Bronchial epithelial cell (primary cell): ENCODE results near the gene PUM2. TPM values are rescaled to one million over a fixed set of nuclear protein-coding genes. Genes with fewer than 3 reads are reported as not detected.

Experiments used
- DNase-seq: peaks from one replicate; pipeline ENCODE4 v3.0.0-alpha.2; 2010; ENCODE audit warnings: low read depth
- FAIRE-seq: peaks from 2 replicates; lab custom pipeline; 2011; peaks lifted over from hg19 to GRCh38; lab: Jason Lieb, UNC
- H3K27me3 ChIP-seq: 2 replicates; pipeline ENCODE4 v1.5.1; 2011; ENCODE audit warnings: low read length; ENCODE audit not compliant: control insufficient read depth, insufficient read depth
- H3K36me3 ChIP-seq: 2 replicates; pipeline ENCODE4 v1.5.1; 2011; ENCODE audit warnings: low read length; ENCODE audit not compliant: control insufficient read depth, insufficient read depth
- H3K4me3 ChIP-seq: 2 replicates; pipeline ENCODE4 v1.5.1; 2011; ENCODE audit warnings: mild to moderate bottlenecking, low read depth, low read length, control low read depth
- CTCF ChIP-seq: IDR thresholded peaks from 2 replicates; pipeline ENCODE4 v1.5.1; 2011; ENCODE audit warnings: mild to moderate bottlenecking, moderate library complexity, low read length, control low read depth, inconsistent platforms; ENCODE audit not compliant: insufficient read depth, severe bottlenecking
- total RNA-seq: library from RNA; depleted of rRNA; stranded (reverse); fragments of >200 nt; gene quantifications from 2 replicates; pipeline ENCODE4 v1.2.1, GENCODE V29; 2014

Gene PUM2
- total RNA-seq, 1 donor from 2014 or later, result 43.7 TPM

GRCh38 chr2:20352230-20352578 is 1.6 kb upstream of the PUM2 start:
- H3K4me3 ChIP-seq, result no peak overlapping the region
- no peak for FAIRE-seq
- H3K36me3 ChIP-seq, result no peaks in the 10 kb centered on the region
- TF ChIP-seq CTCF, result no peak
- no peak for DNase-seq
- no peaks in the 10 kb centered on the region for H3K27me3 ChIP-seq

GRCh38 chr2:20351555-20352229 is 1.0 kb upstream of the PUM2 start:
- no peaks in the 10 kb centered on the region for H3K27me3 ChIP-seq
- H3K36me3 ChIP-seq, result no peaks in the 10 kb centered on the region
- TF ChIP-seq CTCF, result no peak
- FAIRE-seq, result no peak
- DNase-seq, result no peak
- H3K4me3 ChIP-seq, result peak overlapping the region; percentile 95

- no peak for TF ChIP-seq CTCF
- no peak for DNase-seq
- Histone ChIP-seq H3K36me3 (no peaks in the 10 kb centered on the region), H3K4me3 (peak overlapping the region; percentile 95), H3K27me3 (no peaks in the 10 kb centered on the region)
- no peak for FAIRE-seq
Observed at GRCh38 chr2:20350041-20350712, 467 bp downstream of the PUM2 start.

GRCh38 chr2:20349513-20349921 is 1.1 kb downstream of the PUM2 start:
- peak overlapping the region; percentile 95 for H3K4me3 ChIP-seq
- no peaks in the 10 kb centered on the region for H3K36me3 ChIP-seq
- FAIRE-seq (no peak), DNase-seq (peak; percentile 48)
- no peaks in the 10 kb centered on the region for H3K27me3 ChIP-seq
- TF ChIP-seq CTCF, result no peak

GRCh38 chr2:20348542-20348941 is 2.1 kb downstream of the PUM2 start:
- FAIRE-seq, result no peak

More at GRCh38 chr2:20348542-20348941, 2.1 kb downstream of the PUM2 start:
- no peaks in the 10 kb centered on the region for H3K36me3 ChIP-seq
- H3K27me3 ChIP-seq, result no peaks in the 10 kb centered on the region
- no peak for TF ChIP-seq CTCF
- no peak for DNase-seq
- H3K4me3 ChIP-seq, result peak overlapping the region; percentile 10
